Measurements from ENCODE around the gene NFKBIA. TPM values are rescaled to one million over a fixed set of nuclear protein-coding genes. Genes with fewer than 3 reads are reported as not detected.
"Not testable (repeated sequence)": the region's sequence is repeated elsewhere in the genome, so short reads cannot be mapped to it uniquely, and the experiment has no call there.

NFKBIA gene
- total and polyA plus RNA-seq, 4 donors = 46.9 to 204 (median 86.3) TPM

DNA sequence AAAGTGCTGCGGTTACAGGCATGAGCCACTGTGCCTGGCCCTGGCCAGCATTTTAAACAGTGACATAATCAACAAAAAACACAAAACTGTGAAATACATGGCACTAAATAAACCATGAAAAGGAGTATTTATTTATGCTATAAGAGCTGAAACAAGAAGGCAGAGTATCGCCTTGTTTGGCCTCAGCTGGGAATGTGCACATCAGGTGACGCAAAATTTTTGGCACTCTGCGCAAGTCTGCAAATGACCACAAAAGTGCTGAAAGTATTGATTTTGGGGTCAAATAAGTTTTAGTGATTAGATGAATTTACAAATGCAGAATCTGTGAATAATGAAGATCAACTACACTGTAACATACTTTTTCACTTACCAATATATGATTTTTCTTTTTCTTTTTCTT, 36.6 kb upstream of the NFKBIA start:
- peaks cover 0 to 5% (median under 1%) of the 10 kb centered on the region in 4 donors for H3K4me1 ChIP-seq (ENCODE audit: control insufficient read depth in 4 of 4, insufficient read depth in 4 of 4, low read length in 3 of 4)
- no peaks in the 10 kb centered on the region for H3K9me3 ChIP-seq (ENCODE audit: control insufficient read depth in 4 of 4, low read length in 3 of 4)
- H3K9ac ChIP-seq (ENCODE audit: low read depth in 1 of 2, low read length in 2 of 2) = no peak overlapping the region
- H3K27me3 ChIP-seq (ENCODE audit: control insufficient read depth in 4 of 4, insufficient read depth in 4 of 4, low read length in 3 of 4) = no peaks in the 10 kb centered on the region
- 50% methylated on average over 4 of the region's 4 CpGs for WGBS
- H3K36me3 ChIP-seq (ENCODE audit: control insufficient read depth in 4 of 4, insufficient read depth in 3 of 4, low read depth in 1 of 4, low read length in 3 of 4) = no peaks in the 10 kb centered on the region
- no peak overlapping the region for H3K4me3 ChIP-seq (ENCODE audit: low read depth in 1 of 3, low read length in 3 of 3)
- no peak for TF ChIP-seq TAF1 (conservative IDR thresholded peaks at IDR 0.05)
- peak; percentile 71 to 76 for TF ChIP-seq RXRA (IDR thresholded peaks at IDR 0.05)
- TF ChIP-seq HNF4A (conservative IDR thresholded peaks at IDR 0.05) = peak in 1 of 2 donors; percentile 37
- TF ChIP-seq YY1 (IDR thresholded peaks at IDR 0.05) = peak; percentile 29
- TF ChIP-seq HNF4G (IDR thresholded peaks at IDR 0.05) = no peak
- TF ChIP-seq, protein P1, sequence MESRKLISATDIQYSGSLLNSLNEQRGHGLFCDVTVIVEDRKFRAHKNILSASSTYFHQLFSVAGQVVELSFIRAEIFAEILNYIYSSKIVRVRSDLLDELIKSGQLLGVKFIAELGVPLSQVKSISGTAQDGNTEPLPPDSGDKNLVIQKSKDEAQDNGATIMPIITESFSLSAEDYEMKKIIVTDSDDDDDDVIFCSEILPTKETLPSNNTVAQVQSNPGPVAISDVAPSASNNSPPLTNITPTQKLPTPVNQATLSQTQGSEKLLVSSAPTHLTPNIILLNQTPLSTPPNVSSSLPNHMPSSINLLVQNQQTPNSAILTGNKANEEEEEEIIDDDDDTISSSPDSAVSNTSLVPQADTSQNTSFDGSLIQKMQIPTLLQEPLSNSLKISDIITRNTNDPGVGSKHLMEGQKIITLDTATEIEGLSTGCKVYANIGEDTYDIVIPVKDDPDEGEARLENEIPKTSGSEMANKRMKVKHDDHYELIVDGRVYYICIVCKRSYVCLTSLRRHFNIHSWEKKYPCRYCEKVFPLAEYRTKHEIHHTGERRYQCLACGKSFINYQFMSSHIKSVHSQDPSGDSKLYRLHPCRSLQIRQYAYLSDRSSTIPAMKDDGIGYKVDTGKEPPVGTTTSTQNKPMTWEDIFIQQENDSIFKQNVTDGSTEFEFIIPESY (IDR thresholded peaks at IDR 0.05) = peak; percentile 27
- TF ChIP-seq, protein P2, sequence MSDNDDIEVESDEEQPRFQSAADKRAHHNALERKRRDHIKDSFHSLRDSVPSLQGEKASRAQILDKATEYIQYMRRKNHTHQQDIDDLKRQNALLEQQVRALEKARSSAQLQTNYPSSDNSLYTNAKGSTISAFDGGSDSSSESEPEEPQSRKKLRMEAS (IDR thresholded peaks at IDR 0.05) = peak; percentile 17
- TF ChIP-seq, protein P3, sequence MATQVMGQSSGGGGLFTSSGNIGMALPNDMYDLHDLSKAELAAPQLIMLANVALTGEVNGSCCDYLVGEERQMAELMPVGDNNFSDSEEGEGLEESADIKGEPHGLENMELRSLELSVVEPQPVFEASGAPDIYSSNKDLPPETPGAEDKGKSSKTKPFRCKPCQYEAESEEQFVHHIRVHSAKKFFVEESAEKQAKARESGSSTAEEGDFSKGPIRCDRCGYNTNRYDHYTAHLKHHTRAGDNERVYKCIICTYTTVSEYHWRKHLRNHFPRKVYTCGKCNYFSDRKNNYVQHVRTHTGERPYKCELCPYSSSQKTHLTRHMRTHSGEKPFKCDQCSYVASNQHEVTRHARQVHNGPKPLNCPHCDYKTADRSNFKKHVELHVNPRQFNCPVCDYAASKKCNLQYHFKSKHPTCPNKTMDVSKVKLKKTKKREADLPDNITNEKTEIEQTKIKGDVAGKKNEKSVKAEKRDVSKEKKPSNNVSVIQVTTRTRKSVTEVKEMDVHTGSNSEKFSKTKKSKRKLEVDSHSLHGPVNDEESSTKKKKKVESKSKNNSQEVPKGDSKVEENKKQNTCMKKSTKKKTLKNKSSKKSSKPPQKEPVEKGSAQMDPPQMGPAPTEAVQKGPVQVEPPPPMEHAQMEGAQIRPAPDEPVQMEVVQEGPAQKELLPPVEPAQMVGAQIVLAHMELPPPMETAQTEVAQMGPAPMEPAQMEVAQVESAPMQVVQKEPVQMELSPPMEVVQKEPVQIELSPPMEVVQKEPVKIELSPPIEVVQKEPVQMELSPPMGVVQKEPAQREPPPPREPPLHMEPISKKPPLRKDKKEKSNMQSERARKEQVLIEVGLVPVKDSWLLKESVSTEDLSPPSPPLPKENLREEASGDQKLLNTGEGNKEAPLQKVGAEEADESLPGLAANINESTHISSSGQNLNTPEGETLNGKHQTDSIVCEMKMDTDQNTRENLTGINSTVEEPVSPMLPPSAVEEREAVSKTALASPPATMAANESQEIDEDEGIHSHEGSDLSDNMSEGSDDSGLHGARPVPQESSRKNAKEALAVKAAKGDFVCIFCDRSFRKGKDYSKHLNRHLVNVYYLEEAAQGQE (IDR thresholded peaks at IDR 0.05) = no peak
- no peak for DNase-seq (ENCODE audit: low spot score)
- no peak overlapping the region for H3K27ac ChIP-seq (ENCODE audit: low read depth in 1 of 2, low read length in 2 of 2)

DNA sequence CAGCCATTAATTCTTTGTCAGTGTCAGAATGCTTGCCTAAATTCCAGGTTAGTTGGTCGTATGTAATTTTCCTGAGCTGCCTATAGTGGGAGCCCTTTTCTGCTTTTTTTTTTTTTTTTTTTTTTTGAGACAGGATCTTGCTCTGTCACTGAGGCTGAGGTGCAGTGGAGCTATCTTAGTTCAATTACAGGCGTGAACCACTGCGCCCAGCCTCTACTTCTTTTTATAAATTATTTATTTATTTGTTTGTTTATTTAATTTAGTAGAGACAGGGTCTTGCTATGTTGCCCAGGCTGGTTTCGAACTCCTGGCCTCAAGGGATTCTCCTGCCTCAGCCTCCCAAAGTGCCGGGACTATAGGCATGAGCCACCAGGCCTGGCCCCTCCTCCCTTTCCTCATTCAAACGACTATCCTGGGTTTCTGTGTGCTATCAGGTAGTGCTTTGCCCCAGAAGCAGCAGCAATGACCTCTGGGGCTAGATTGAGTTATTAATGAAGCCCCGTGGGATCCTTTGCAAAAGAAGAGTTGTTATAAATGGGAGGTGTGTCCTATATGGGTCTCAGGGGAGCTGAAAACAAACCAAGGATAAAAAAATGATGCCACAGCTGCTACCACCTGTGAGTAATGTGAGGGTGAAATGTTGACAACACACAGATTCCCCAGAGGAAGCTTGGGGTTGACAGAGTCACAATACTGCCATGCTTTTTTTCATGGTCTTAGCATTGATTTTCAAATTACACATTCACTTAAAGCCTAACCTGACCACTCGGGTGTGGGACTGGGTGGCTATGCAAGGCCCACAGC, 34.6 kb upstream of the NFKBIA start:
- WGBS = 72% methylated on average over 8 of the region's 8 CpGs

DNA sequence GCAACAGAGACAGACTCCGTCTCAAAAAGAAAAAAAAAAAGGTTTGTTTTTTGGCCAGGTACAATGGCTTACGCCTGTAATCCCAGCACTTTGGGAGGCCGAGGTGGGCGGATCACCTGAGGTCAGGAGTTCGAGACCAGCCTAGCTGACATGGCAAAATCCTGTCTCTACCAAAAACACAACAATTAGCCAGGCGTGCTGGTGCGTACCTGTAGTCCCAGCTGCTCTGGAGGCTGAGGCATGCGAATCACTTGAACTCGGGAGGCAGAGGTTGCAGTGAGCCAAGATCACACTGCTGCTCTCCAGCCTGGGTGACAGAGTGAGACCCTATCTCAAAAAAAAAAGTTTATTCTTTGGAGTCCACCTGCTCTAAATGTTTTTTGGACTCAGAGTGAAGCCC, 33.9 kb upstream of the NFKBIA start:
- not testable (repeated sequence) for H3K9ac ChIP-seq (ENCODE audit: low read depth in 1 of 2, low read length in 2 of 2); H3K4me3 ChIP-seq (ENCODE audit: low read depth in 1 of 3, low read length in 3 of 3); H3K4me1 ChIP-seq (ENCODE audit: control insufficient read depth in 4 of 4, insufficient read depth in 4 of 4, low read length in 3 of 4); H3K9me3 ChIP-seq (ENCODE audit: control insufficient read depth in 4 of 4, low read length in 3 of 4); H3K27me3 ChIP-seq (ENCODE audit: control insufficient read depth in 4 of 4, insufficient read depth in 4 of 4, low read length in 3 of 4); H3K27ac ChIP-seq (ENCODE audit: low read depth in 1 of 2, low read length in 2 of 2); H3K36me3 ChIP-seq (ENCODE audit: control insufficient read depth in 4 of 4, insufficient read depth in 3 of 4, low read depth in 1 of 4, low read length in 3 of 4); DNase-seq (ENCODE audit: low spot score)
- WGBS = 94% methylated on average over 9 of the region's 9 CpGs

More for the DNA sequence above, 34.6 kb upstream of the NFKBIA start:
- Histone ChIP-seq H3K4me3 (ENCODE audit: low read depth in 1 of 3, low read length in 3 of 3) (no peak overlapping the region), H3K36me3 (ENCODE audit: control insufficient read depth in 4 of 4, insufficient read depth in 3 of 4, low read depth in 1 of 4, low read length in 3 of 4) (no peaks in the 10 kb centered on the region), H3K9ac (ENCODE audit: low read depth in 1 of 2, low read length in 2 of 2) (no peak overlapping the region), H3K9me3 (ENCODE audit: control insufficient read depth in 4 of 4, low read length in 3 of 4) (no peaks in the 10 kb centered on the region), H3K27me3 (ENCODE audit: control insufficient read depth in 4 of 4, insufficient read depth in 4 of 4, low read length in 3 of 4) (no peaks in the 10 kb centered on the region), H3K27ac (ENCODE audit: low read depth in 1 of 2, low read length in 2 of 2) (no peak overlapping the region), H3K4me1 (ENCODE audit: control insufficient read depth in 4 of 4, insufficient read depth in 4 of 4, low read length in 3 of 4) (peaks cover 0 to 5% (median under 1%) of the 10 kb centered on the region in 4 donors)
- TF ChIP-seq, protein P4, sequence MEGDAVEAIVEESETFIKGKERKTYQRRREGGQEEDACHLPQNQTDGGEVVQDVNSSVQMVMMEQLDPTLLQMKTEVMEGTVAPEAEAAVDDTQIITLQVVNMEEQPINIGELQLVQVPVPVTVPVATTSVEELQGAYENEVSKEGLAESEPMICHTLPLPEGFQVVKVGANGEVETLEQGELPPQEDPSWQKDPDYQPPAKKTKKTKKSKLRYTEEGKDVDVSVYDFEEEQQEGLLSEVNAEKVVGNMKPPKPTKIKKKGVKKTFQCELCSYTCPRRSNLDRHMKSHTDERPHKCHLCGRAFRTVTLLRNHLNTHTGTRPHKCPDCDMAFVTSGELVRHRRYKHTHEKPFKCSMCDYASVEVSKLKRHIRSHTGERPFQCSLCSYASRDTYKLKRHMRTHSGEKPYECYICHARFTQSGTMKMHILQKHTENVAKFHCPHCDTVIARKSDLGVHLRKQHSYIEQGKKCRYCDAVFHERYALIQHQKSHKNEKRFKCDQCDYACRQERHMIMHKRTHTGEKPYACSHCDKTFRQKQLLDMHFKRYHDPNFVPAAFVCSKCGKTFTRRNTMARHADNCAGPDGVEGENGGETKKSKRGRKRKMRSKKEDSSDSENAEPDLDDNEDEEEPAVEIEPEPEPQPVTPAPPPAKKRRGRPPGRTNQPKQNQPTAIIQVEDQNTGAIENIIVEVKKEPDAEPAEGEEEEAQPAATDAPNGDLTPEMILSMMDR (IDR thresholded peaks at IDR 0.05; ENCODE audit: low read depth, low read length, missing input control) = peak; percentile 27
- TF ChIP-seq, protein P5, sequence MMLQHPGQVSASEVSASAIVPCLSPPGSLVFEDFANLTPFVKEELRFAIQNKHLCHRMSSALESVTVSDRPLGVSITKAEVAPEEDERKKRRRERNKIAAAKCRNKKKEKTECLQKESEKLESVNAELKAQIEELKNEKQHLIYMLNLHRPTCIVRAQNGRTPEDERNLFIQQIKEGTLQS (IDR thresholded peaks at IDR 0.05) = no peak
- no peak for DNase-seq (ENCODE audit: low spot score)

Measured in liver (tissue), 9 donors.